ENCODE measurements around the gene SRM.
"Not testable (repeated sequence)": the region's sequence is repeated elsewhere in the genome, so short reads cannot be mapped to it uniquely, and the experiment has no call there.

SRM gene

DNA sequence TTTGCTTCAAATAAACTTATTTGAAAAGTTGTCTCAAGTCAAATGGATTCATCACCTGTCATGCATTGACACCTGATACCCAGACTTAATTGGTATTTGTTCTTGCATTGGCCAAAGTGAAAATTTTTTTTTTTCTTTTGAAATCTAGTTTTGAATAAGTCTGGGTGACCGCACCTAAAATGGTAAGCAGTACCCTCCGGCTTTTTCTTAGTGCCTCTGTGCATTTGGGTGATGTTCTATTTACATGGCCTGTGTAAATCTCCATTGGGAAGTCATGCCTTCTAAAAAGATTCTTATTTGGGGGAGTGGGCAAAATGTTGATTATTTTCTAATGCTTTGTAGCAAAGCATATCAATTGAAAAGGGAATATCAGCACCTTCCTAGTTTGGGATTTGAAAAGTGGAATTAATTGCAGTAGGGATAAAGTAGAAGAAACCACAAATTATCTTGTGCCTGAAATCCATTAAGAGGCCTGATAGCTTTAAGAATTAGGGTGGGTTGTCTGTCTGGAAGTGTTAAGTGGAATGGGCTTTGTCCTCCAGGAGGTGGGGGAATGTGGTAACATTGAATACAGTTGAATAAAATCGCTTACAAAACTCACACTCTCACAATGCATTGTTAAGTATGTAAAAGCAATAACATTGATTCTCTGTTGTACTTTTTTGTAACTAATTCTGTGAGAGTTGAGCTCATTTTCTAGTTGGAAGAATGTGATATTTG, 35.5 kb downstream of the SRM start:
- peaks cover 77% of the 10 kb centered on the region for H3K36me3 Mint-ChIP-seq (ENCODE audit: low read depth)
- H3K4me1 Mint-ChIP-seq (ENCODE audit: low read depth), result peaks cover 17% of the 10 kb centered on the region
- no peaks in the 10 kb centered on the region for H3K9me3 Mint-ChIP-seq
- no peaks in the 10 kb centered on the region for H3K27me3 Mint-ChIP-seq
- no peak overlapping the region for H3K4me3 Mint-ChIP-seq
- H3K27ac Mint-ChIP-seq, result peak overlapping the region; percentile 61

DNA sequence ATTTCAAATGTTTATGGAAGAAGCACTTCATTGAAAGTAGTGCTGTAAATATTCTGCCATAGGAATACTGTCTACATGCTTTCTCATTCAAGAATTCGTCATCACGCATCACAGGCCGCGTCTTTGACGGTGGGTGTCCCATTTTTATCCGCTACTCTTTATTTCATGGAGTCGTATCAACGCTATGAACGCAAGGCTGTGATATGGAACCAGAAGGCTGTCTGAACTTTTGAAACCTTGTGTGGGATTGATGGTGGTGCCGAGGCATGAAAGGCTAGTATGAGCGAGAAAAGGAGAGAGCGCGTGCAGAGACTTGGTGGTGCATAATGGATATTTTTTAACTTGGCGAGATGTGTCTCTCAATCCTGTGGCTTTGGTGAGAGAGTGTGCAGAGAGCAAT, 36.6 kb downstream of the SRM start:
- H3K4me1 Mint-ChIP-seq (ENCODE audit: low read depth), result peaks cover 23% of the 10 kb centered on the region
- no peak overlapping the region for H3K4me3 Mint-ChIP-seq
- no peaks in the 10 kb centered on the region for H3K9me3 Mint-ChIP-seq
- no peaks in the 10 kb centered on the region for H3K27me3 Mint-ChIP-seq
- peaks cover 88% of the 10 kb centered on the region for H3K36me3 Mint-ChIP-seq (ENCODE audit: low read depth)
- no peak overlapping the region for H3K27ac Mint-ChIP-seq

DNA sequence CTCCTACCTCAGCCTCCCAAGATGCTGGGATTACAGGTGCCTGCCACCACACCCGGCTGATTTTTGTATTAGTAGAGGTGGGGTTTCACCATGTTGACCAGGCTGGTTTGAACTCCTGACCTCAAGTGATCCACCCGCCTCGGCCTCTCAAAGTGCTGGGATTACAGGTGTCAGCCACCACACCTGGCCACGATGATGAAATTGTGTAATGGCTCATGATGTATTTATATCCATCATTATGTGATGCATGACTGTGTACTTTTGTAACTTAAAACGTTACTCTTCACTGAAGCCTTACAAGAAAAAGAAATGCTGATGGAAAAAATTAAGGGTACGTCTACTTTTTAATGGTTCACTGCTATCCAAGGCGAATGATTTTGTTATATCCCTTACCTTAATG, 39.8 kb downstream of the SRM start:
- Mint-ChIP-seq H3K27ac (no peak overlapping the region), H3K4me3 (no peak overlapping the region), H3K36me3 (ENCODE audit: low read depth) (peaks cover 79% of the 10 kb centered on the region), H3K27me3 (no peaks in the 10 kb centered on the region), H3K4me1 (ENCODE audit: low read depth) (peaks cover 35% of the 10 kb centered on the region), H3K9me3 (no peaks in the 10 kb centered on the region)

DNA sequence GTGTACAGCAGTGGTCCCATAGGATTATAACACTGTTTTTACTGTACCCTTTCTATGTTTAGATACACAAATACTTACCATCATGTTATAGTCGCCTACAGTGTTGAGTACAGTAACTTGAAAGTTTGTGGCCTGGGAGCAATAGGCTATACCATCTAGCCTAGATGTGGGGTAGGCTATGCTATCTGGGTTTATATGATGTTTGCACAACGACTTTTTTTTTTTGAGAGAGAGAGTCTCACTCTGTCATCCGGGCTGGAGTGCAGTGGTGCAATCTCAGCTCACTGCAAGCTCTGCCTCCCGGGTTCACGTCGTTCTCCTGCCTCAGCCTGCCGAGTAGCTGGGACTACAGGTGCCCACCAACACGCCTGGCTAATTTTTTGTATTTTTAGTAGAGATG, 40.5 kb downstream of the SRM start:
- H3K27ac Mint-ChIP-seq, H3K27me3 Mint-ChIP-seq, H3K4me3 Mint-ChIP-seq, H3K9me3 Mint-ChIP-seq: not testable (repeated sequence)
- Mint-ChIP-seq H3K36me3 (ENCODE audit: low read depth) (peaks cover 79% of the 10 kb centered on the region), H3K4me1 (ENCODE audit: low read depth) (peaks cover 36% of the 10 kb centered on the region)

DNA sequence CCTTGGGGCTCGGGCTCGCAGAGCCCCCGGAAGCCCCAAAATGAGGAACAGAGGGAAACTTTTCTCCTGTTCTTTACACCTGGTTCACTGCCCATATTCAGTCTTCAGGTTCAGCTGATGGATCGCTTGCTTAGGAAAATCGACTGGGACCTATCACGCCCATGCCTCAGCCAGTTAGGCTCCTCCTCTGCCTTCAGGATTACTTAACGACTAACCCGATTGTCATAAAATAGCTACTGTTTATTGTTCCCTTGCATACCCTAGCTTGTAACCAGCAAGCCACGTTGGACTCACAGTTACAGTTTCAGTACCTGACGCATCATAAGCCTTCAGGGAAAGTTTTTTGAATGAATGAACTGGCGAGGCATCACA, 46.7 kb downstream of the SRM start:
- H3K4me3 Mint-ChIP-seq, result peak overlapping the region; percentile 92
- H3K27me3 Mint-ChIP-seq, result no peaks in the 10 kb centered on the region
- H3K9me3 Mint-ChIP-seq, result no peaks in the 10 kb centered on the region
- H3K36me3 Mint-ChIP-seq (ENCODE audit: low read depth), result peaks cover 34% of the 10 kb centered on the region
- H3K27ac Mint-ChIP-seq, result peak overlapping the region; percentile 94
- H3K4me1 Mint-ChIP-seq (ENCODE audit: low read depth), result peaks cover 32% of the 10 kb centered on the region

DNA sequence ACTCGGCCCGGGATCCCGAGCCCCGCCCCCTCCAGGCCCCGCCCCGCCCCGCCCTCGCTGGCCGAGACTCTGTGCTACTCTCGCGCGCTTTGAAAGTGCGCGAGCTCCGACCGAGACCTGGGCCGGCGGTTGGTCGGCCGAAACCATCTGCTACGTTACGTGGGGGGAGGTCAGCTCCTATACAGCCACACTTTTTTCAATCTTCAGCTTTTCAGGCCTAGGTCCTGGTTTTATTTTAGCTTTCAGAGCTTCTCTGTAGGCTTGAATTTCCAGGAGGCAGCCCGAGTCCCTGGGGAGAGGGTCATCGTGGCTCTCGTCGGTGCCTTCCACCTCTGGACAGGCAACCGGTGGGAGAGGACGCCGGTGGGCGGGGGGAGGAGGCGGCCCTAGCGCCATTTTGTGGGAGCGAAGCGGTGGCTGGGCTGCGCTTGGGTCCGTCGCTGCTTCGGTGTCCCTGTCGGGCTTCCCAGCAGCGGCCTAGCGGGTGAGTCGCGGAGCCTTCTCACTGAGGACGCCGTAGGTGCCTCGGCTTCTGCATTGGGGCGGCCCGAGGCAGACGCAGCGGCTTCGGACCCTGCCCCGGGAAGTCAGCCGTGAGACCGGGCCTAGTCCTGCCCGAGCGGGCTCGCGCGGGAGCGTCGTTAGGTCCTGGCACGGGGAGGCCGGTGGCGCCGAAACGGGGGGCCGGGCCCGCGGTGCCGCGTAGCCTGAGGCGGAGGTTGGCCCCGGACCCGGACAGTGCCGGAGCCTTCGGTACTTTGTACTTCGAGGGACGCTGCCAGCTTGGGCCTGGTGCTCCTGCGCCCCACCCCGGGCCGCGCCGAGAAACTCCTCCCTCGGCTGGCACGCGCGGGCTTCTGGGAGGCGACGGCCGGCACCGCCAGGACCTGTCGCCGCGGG, 47.3 kb downstream of the SRM start, which contains the start of gene TARDBP:
TARDBP (plus strand) TSS at position 395 of the 900 bp plus-strand sequence. CDS start 1,074 bp downstream, outside the sequence.
- peaks cover 33% of the 10 kb centered on the region for H3K36me3 Mint-ChIP-seq (ENCODE audit: low read depth)
- peak within 1 kb of the TSS; percentile 92 for H3K4me3 Mint-ChIP-seq
- peaks cover 30% of the 10 kb centered on the region for H3K4me1 Mint-ChIP-seq (ENCODE audit: low read depth)
- H3K9me3 Mint-ChIP-seq, result no peaks in the 10 kb centered on the region
- H3K27me3 Mint-ChIP-seq, result no peaks in the 10 kb centered on the region
- H3K27ac Mint-ChIP-seq, result peak within 1 kb of the TSS; percentile 99
